H1 (cell line): ENCODE measurements around the gene PLA2G4F. TPM values are rescaled to one million over a fixed set of nuclear protein-coding genes. Genes with fewer than 3 reads are reported as not detected.

Experiments
- CTCF ChIA-PET: fragments of 300-600 bp; sonication (Branson Sonifier 250); formaldehyde crosslinking; loops from one replicate; lab custom pipeline; 2021; ENCODE audit not compliant: partially characterized antibody; lab: Charles Lee
- POLR2A ChIA-PET: fragments of 300-600 bp; sonication (Branson Sonifier 250); formaldehyde crosslinking; loops from one replicate; lab custom pipeline; 2021; ENCODE audit warnings: inconsistent platforms; ENCODE audit not compliant: partially characterized antibody; lab: Charles Lee
- DNase-seq, 2 experiments: peaks; one replicate each; pipeline versions ENCODE4 v3.0.0 to v3.0.0-alpha.2; 2010 to 2022; ENCODE audit warnings: low spot score in 2 of 2, low read depth in 1 of 2, mixed read lengths in 1 of 2
- FAIRE-seq: peaks from 2 replicates; lab custom pipeline; 2011; peaks lifted over from hg19 to GRCh38; lab: Jason Lieb, UNC
- H2AFZ ChIP-seq: 2 replicates; pipeline ENCODE4 v1.8.1; 2012; ENCODE audit warnings: low read length, inconsistent platforms
- H2AK5ac ChIP-seq: 2 replicates; pipeline ENCODE4 v1.6.1; 2013; ENCODE audit warnings: low read depth, low read length
- H2BK120ac ChIP-seq: replicated peaks from 2 replicates; pipeline ENCODE3; 2013; ENCODE audit warnings: low read depth, low read length, inconsistent platforms
- H2BK12ac ChIP-seq: 2 replicates; pipeline ENCODE4 v1.6.1; 2013; ENCODE audit warnings: low read depth, low read length
- H2BK15ac ChIP-seq: 2 replicates; pipeline ENCODE4 v1.6.1; 2013; ENCODE audit warnings: low read length
- H2BK20ac ChIP-seq: 2 replicates; pipeline ENCODE4 v1.6.1; 2013; ENCODE audit warnings: low read length
- H2BK5ac ChIP-seq: 2 replicates; pipeline ENCODE4 v1.6.1; 2013; ENCODE audit warnings: low read depth, low read length
- H3K14ac ChIP-seq: 2 replicates; pipeline ENCODE4 v1.6.1; 2013; ENCODE audit warnings: inconsistent platforms; ENCODE audit not compliant: insufficient read length
- H3K18ac ChIP-seq: 2 replicates; pipeline ENCODE4 v1.6.1; 2013; ENCODE audit warnings: low read length; ENCODE audit errors: extremely low read depth
- H3K23ac ChIP-seq: 2 replicates; pipeline ENCODE4 v1.6.1; 2013; ENCODE audit warnings: inconsistent platforms; ENCODE audit not compliant: insufficient read length
- H3K23me2 ChIP-seq: 2 replicates; pipeline ENCODE4 v1.6.1; 2013; ENCODE audit warnings: low read depth, low read length
- H3K27ac ChIP-seq: 2 replicates; pipeline ENCODE4 v1.6.1; 2011; ENCODE audit warnings: low read depth, low read length, inconsistent platforms
- H3K27me3 ChIP-seq, 4 experiments: replicated peaks in 1 of 4; 1 replicate in 1 of 4; 2 replicates in 3 of 4; pipeline versions ENCODE4 v1.6.1 to v1.8.1; 2011 to 2013; ENCODE audit warnings: low read length in 3 of 4, mild to moderate bottlenecking in 3 of 4, inconsistent platforms in 2 of 4, mixed read lengths in 2 of 4, moderate library complexity in 1 of 4; ENCODE audit not compliant: control insufficient read depth in 3 of 4, insufficient read depth in 3 of 4; ENCODE audit errors: extremely low read depth in 1 of 4
- H3K36me3 ChIP-seq, 4 experiments: 2 replicates each; pipeline versions ENCODE4 v1.6.1 to v1.8.1; 2011 to 2013; ENCODE audit warnings: mild to moderate bottlenecking in 4 of 4, low read length in 3 of 4, moderate library complexity in 2 of 4, control low read depth in 1 of 4, inconsistent platforms in 1 of 4; ENCODE audit not compliant: insufficient read depth in 4 of 4, control insufficient read depth in 2 of 4
- H3K4ac ChIP-seq: replicated peaks from 2 replicates; pipeline ENCODE3; 2013; ENCODE audit warnings: low read length, low read depth, mixed read lengths, inconsistent platforms; ENCODE audit not compliant: insufficient read length
- H3K4me1 ChIP-seq, 4 experiments: replicated peaks in 1 of 4; 1 replicate in 1 of 4; 2 replicates in 3 of 4; pipeline versions ENCODE4 v1.6.1 to v1.8.1; 2011 to 2013; ENCODE audit warnings: low read length in 3 of 4, inconsistent platforms in 2 of 4, mixed read lengths in 1 of 4; ENCODE audit not compliant: insufficient read depth in 4 of 4, control insufficient read depth in 3 of 4
- H3K4me2 ChIP-seq, 2 experiments: 2 replicates each; pipeline versions ENCODE4 v1.6.1 to v1.8.1; 2011 to 2013; ENCODE audit warnings: low read depth in 2 of 2, low read length in 2 of 2, control low read depth in 1 of 2, inconsistent platforms in 1 of 2, mild to moderate bottlenecking in 1 of 2; ENCODE audit not compliant: insufficient read depth in 1 of 2
- H3K4me3 ChIP-seq, 4 experiments: fragments of 200-600, 300-600 bp in 1 of 4; sonication (generic), shearing (Covaris generic), sonication (Bioruptor Twin) in 1 of 4; 2 replicates each; pipeline versions ENCODE4 v1.5.1 to v1.8.1; 2011 to 2016; ENCODE audit warnings: low read length in 4 of 4, low read depth in 3 of 4, control low read depth in 2 of 4, inconsistent platforms in 2 of 4, mild to moderate bottlenecking in 2 of 4, mixed read lengths in 1 of 4, moderate library complexity in 1 of 4; ENCODE audit not compliant: insufficient read depth in 2 of 4; ENCODE audit errors: extremely low read depth in 1 of 4
- H3K56ac ChIP-seq: replicated peaks from 2 replicates; pipeline ENCODE3; 2013; ENCODE audit warnings: low read depth, mild to moderate bottlenecking, mixed read lengths, low read length, inconsistent platforms; ENCODE audit not compliant: insufficient read length
- H3K79me1 ChIP-seq: 2 replicates; pipeline ENCODE4 v1.6.1; 2013; ENCODE audit warnings: low read depth, low read length, control low read depth
- H3K79me2 ChIP-seq, 2 experiments: 2 replicates each; pipeline versions ENCODE4 v1.6.1 to v1.8.1; 2012 to 2013; ENCODE audit warnings: low read length in 2 of 2, mild to moderate bottlenecking in 2 of 2, inconsistent platforms in 1 of 2; ENCODE audit not compliant: insufficient read depth in 2 of 2, control insufficient read depth in 1 of 2
- H3K9ac ChIP-seq, 4 experiments: replicated peaks in 1 of 4; 1 replicate in 1 of 4; 2 replicates in 3 of 4; pipeline versions ENCODE4 v1.6.1 to v1.8.1; 2011 to 2013; ENCODE audit warnings: low read depth in 3 of 4, low read length in 3 of 4, control low read depth in 2 of 4, mild to moderate bottlenecking in 2 of 4, moderate library complexity in 2 of 4, inconsistent platforms in 1 of 4; ENCODE audit errors: extremely low read depth in 1 of 4
- H3K9me3 ChIP-seq, 2 experiments: 2 replicates each; pipeline versions ENCODE4 v1.6.1 to v1.8.1; 2012 to 2013; ENCODE audit warnings: mild to moderate bottlenecking in 2 of 2, moderate library complexity in 2 of 2, control low read depth in 1 of 2, inconsistent platforms in 1 of 2, low read depth in 1 of 2, low read length in 1 of 2, mixed read lengths in 1 of 2; ENCODE audit not compliant: insufficient read depth in 2 of 2
- H4K20me1 ChIP-seq, 2 experiments: replicated peaks in 1 of 2; 2 replicates each; pipeline versions ENCODE3 to v1.8.1; 2011 to 2013; ENCODE audit warnings: inconsistent platforms in 2 of 2, low read length in 2 of 2, mild to moderate bottlenecking in 1 of 2; ENCODE audit not compliant: insufficient read depth in 2 of 2, control insufficient read depth in 1 of 2
- H4K5ac ChIP-seq: 2 replicates; pipeline ENCODE4 v1.6.1; 2013; ENCODE audit warnings: low read length, low read depth, mixed read lengths, inconsistent platforms; ENCODE audit not compliant: insufficient read length
- H4K8ac ChIP-seq: 2 replicates; pipeline ENCODE4 v1.8.0; 2013; ENCODE audit warnings: mild to moderate bottlenecking, moderate library complexity, low read length, inconsistent platforms; ENCODE audit not compliant: insufficient read depth; ENCODE audit errors: extremely low read depth
- H4K91ac ChIP-seq: replicated peaks from 2 replicates; pipeline ENCODE3; 2013; ENCODE audit warnings: low read length, mixed read lengths, inconsistent platforms; ENCODE audit not compliant: insufficient read length
- BRCA1 ChIP-seq: IDR thresholded peaks from 2 replicates; pipeline ENCODE4 v1.6.1; 2012; ENCODE audit warnings: low read depth, low read length, improper control_type of control experiment
- CBX8 ChIP-seq: fragments of 300-800, 300-1000 bp; sonication (generic); IDR thresholded peaks from 2 replicates; pipeline ENCODE4 v1.7.1; 2016; ENCODE audit warnings: low read depth, low read length, borderline replicate concordance
- FOSL1 ChIP-seq: IDR thresholded peaks from 2 replicates; pipeline ENCODE4 v1.6.1; 2011; ENCODE audit warnings: mild to moderate bottlenecking, low read depth, low read length, moderate library complexity; ENCODE audit not compliant: insufficient read depth
- JUN ChIP-seq: IDR thresholded peaks from 2 replicates; pipeline ENCODE4 v1.6.1; 2011; ENCODE audit warnings: low read depth, mild to moderate bottlenecking, improper control_type of control experiment, low read length
- POU5F1 ChIP-seq: IDR thresholded peaks from 2 replicates; pipeline ENCODE4 v1.6.1; 2011; ENCODE audit warnings: low read depth, mild to moderate bottlenecking, low read length, moderate library complexity
- SAP30 ChIP-seq: fragments of 300-600 bp; sonication (generic); IDR thresholded peaks from 2 replicates; pipeline ENCODE4 v1.7.1; 2012; ENCODE audit warnings: low read length, moderate library complexity, mild to moderate bottlenecking, inconsistent platforms; ENCODE audit not compliant: insufficient read depth, insufficient replicate concordance
- SP4 ChIP-seq: IDR thresholded peaks from 2 replicates; pipeline ENCODE4 v1.6.1; 2012; ENCODE audit warnings: low read length, inconsistent platforms
- WGBS, 2 experiments: shearing (Covaris generic) in 1 of 2; methylation state at CpG; one replicate each; pipeline versions ENCODE4 v1.1.6 to v1.1.7; 2013 to 2015; ENCODE audit warnings: low lambda C conversion rate in 2 of 2, mixed read lengths in 2 of 2, inconsistent platforms in 1 of 2, low coverage in 1 of 2, missing lambda C conversion rate in 1 of 2; ENCODE audit not compliant: insufficient replicate concordance in 2 of 2, insufficient coverage in 1 of 2, insufficient read length in 1 of 2; ENCODE audit errors: extremely low coverage in 1 of 2, missing lambda C conversion rate in 1 of 2; 5-methylcytosine and 5-hydroxymethylcytosine counted together
- polyA plus RNA-seq, 7 experiments: library from polyadenylated mRNA; depleted of rRNA in 3 of 7; stranded (reverse) in 5 of 7; unstranded in 2 of 7; fragments of >200 nt in 5 of 7; fragments of 200-250 nt in 2 of 7; gene quantifications; 1 replicate in 5 of 7; 2 replicates in 1 of 7; 4 replicates in 1 of 7; pipeline versions ENCODE4 v1.2.1 to v1.2.3, GENCODE V29; 2011 to 2013; ENCODE audit warnings: missing spikeins in 2 of 7, mixed read lengths in 2 of 7
- total RNA-seq: library from RNA; stranded (reverse); fragmentation: NEBNext Ultra II Directional; extraction: Animal tissue kit (Norgen Biotek cat#: 25700); gene quantifications from 2 replicates; pipeline ENCODE4 v1.2.1, GENCODE V29; 2021
- TF ChIP-seq, protein P1 (sequence below): IDR thresholded peaks from 2 replicates; pipeline ENCODE4 v1.6.1; 2011; ENCODE audit warnings: low read length, improper control_type of control experiment
- TF ChIP-seq, protein P2 (sequence below): IDR thresholded peaks from 2 replicates; pipeline ENCODE4 v1.6.1; 2012; ENCODE audit warnings: inconsistent platforms
- TF ChIP-seq, protein P3 (sequence below): IDR thresholded peaks from 2 replicates; pipeline ENCODE4 v1.6.1; 2011; ENCODE audit warnings: low read depth, mild to moderate bottlenecking, low read length; ENCODE audit not compliant: insufficient read depth

The PLA2G4F gene
- total and polyA plus RNA-seq, 2 of the 8 experiments (the other 6 are each of a cell fraction or from before 2014, with no cell fraction given) = not detected

DNA sequence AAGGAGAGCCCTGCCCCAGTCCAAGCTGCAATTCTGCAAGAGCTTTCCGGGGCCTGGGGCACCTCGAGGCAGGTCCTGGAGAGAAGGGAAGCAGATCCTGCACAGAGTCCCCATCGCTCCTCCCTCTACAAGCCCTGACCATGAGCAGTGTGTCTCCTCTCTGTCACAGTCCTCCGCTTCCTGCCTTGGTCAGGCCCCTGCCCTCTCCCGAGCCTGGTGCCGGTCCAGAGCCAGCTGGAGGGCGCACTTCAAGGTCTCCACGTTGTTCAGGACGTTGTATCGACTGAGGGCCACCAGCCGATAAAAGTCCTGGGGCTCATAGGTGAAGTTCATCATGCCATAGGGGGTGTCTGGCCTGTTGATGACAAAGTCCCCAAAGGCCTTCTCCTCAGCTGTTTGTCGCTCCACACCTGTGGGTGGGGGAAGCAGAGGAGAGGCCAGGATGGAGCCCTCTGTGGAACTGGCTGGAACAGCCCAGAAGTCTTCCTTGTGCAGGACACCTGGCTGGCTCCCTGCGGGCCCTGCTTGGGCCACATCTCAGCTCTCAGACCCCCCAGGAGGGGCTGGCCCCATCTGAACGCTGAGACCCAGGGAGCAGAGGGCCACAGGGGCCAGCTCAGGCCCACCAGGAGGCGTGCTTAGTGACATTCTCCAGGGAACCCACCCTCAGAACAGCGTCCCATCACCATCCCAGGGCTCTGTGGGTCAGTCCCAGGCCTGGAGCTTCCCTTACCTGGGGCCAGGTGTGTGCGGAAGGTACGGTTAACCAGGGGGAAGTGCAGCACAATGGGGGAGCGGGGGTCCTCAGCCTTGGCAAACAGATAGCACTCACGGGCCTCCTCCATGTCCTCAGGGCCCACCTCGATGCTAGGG, 14.4 kb downstream of the PLA2G4F start:
- Histone ChIP-seq H3K4ac (no peak overlapping the region), H2AK5ac (no peak overlapping the region), H2BK120ac (no peak overlapping the region), H3K4me2 (no peak overlapping the region), H4K5ac (no peak overlapping the region), H4K20me1 (no peaks in the 10 kb centered on the region), H4K91ac (no peak overlapping the region), H3K79me1 (no peaks in the 10 kb centered on the region), H3K36me3 (no peaks in the 10 kb centered on the region), H3K79me2 (no peaks in the 10 kb centered on the region), H2BK15ac (no peak overlapping the region), H3K18ac (no peak overlapping the region), H2BK20ac (no peak overlapping the region), H3K23ac (no peak overlapping the region), H3K9me3 (peaks cover 4 to 8% of the 10 kb centered on the region in 2 experiments; a peak in 1 of 4 replicates), H3K9ac (no peak overlapping the region), H2BK12ac (no peak overlapping the region), H3K27me3 (no peaks in the 10 kb centered on the region), H4K8ac (peak overlapping the region; percentile 57; the same call in 1 of the 2 replicates), H3K14ac (no peak overlapping the region), H2BK5ac (no peak overlapping the region), H3K23me2 (no peaks in the 10 kb centered on the region), H3K27ac (no peak overlapping the region), H3K4me3 (no peak overlapping the region), H2AFZ (no peak overlapping the region), H3K56ac (no peak overlapping the region), H3K4me1 (no peaks in the 10 kb centered on the region; a peak in 1 of 7 replicates)
- POLR2A ChIA-PET = no interaction called here
- no peak for DNase-seq
- CTCF ChIA-PET = interaction anchor here (1.0 to 22.6 kb wide), 12 partner anchors 5 to 243 kb away, joined by 3 to 416 read pairs (median 6); partner anchors contain the start of gene PLA2G4F
- no peak for FAIRE-seq
- 81% methylated on average over 19 of the region's 21 CpGs; no CpG with 5 or more reads in 1 of the 2 experiments for WGBS, 2 experiments
- TF ChIP-seq BRCA1 (no peak), POU5F1 (no peak), JUN (no peak), SP4 (no peak), SAP30 (no peak), CBX8 (no peak), FOSL1 (no peak)
- TF ChIP-seq, protein P1, sequence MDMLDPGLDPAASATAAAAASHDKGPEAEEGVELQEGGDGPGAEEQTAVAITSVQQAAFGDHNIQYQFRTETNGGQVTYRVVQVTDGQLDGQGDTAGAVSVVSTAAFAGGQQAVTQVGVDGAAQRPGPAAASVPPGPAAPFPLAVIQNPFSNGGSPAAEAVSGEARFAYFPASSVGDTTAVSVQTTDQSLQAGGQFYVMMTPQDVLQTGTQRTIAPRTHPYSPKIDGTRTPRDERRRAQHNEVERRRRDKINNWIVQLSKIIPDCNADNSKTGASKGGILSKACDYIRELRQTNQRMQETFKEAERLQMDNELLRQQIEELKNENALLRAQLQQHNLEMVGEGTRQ = no peak
- TF ChIP-seq, protein P2, sequence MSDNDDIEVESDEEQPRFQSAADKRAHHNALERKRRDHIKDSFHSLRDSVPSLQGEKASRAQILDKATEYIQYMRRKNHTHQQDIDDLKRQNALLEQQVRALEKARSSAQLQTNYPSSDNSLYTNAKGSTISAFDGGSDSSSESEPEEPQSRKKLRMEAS = no peak
- TF ChIP-seq, protein P3, sequence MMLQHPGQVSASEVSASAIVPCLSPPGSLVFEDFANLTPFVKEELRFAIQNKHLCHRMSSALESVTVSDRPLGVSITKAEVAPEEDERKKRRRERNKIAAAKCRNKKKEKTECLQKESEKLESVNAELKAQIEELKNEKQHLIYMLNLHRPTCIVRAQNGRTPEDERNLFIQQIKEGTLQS = no peak
